GM13976 (cell line): ENCODE results near the gene GOLT1A.

Experiments
- DNase-seq: peaks from one replicate; pipeline ENCODE4 v3.0.0; 2012; ENCODE audit warnings: low spot score
- in situ Hi-C: fragments of 300-500 bp; cut with MboI; formaldehyde crosslinking; loops from one replicate; pipeline ENCODE4 v1.12.0; 2022; ENCODE audit warnings: low sequenced_read_pairs, mixed read lengths, inconsistent platforms; ENCODE audit not compliant: unreplicated experiment
- TF ChIP-seq, protein P1 (sequence below): IDR thresholded peaks from 2 replicates; pipeline ENCODE4 v1.5.1; 2012; ENCODE audit warnings: borderline replicate concordance, mild to moderate bottlenecking; ENCODE audit not compliant: insufficient read depth; ENCODE audit errors: extremely low read depth, missing control alignments, control extremely low read depth

The GOLT1A gene

GRCh38 chr1:204174958-204175357, 38.8 kb downstream of the GOLT1A start:
- TF ChIP-seq, protein P1, sequence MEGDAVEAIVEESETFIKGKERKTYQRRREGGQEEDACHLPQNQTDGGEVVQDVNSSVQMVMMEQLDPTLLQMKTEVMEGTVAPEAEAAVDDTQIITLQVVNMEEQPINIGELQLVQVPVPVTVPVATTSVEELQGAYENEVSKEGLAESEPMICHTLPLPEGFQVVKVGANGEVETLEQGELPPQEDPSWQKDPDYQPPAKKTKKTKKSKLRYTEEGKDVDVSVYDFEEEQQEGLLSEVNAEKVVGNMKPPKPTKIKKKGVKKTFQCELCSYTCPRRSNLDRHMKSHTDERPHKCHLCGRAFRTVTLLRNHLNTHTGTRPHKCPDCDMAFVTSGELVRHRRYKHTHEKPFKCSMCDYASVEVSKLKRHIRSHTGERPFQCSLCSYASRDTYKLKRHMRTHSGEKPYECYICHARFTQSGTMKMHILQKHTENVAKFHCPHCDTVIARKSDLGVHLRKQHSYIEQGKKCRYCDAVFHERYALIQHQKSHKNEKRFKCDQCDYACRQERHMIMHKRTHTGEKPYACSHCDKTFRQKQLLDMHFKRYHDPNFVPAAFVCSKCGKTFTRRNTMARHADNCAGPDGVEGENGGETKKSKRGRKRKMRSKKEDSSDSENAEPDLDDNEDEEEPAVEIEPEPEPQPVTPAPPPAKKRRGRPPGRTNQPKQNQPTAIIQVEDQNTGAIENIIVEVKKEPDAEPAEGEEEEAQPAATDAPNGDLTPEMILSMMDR = no peak
- in situ Hi-C loops = no loop called here
- no peak for DNase-seq

- in situ Hi-C loops = no loop called here
- TF ChIP-seq, protein P1 = no peak
- no peak for DNase-seq
Measured at GRCh38 chr1:204172404-204173029, 41.3 kb downstream of the GOLT1A start.

- DNase-seq = no peak
- TF ChIP-seq, protein P1 = no peak
- in situ Hi-C loops = no loop called here
Measured at GRCh38 chr1:204171751-204172178, 42.0 kb downstream of the GOLT1A start.

DNA sequence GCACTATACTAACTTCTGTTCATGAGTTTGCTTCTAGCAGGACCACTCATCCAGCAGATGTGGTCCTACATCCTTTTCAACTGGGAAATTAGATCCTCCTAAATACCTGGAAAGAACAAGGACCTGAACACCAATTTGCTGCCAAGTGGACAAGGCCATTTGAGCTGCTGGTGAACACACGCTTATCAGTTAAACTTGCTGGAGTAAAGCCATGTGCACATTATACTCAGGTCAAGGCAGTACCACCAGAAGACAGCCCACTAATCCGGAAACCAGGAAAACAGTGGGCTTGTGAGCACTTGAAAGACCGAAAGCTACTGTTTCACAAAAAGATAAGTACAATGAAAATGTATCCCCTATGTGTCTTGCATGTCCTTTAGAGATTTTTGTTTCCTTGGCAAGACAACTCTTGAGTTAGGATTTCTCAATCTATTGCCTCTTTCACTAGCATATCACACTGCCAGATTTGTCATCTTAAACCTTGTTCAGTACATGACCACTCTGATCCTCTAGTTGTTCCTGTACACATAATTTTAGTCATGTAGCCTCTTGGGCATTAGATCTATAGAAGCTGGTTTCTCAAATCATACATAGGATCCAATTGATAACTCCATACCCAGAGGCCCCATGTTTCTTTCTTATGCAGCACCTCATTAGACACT, 43.2 kb downstream of the GOLT1A start:
- DNase-seq = no peak
- in situ Hi-C loops = no loop called here
- TF ChIP-seq, protein P1 = no peak

DNA sequence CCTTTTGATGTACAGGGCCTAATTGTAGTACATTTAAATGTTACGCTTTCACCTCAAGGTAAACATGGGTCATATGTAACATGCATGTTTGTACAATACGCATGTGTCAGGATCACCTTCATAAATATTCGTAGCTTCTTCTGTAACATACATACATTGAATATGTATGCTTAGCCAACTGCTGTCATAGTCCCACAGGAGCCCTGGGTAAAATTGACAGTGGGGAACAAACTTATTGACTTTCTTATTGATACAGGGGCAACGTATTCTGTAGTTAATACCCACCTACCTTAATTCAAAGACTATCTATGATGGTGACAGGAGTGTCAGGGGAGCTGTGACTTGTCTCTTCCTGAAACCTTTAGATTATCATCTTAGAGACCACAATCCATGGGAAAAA, 43.9 kb downstream of the GOLT1A start:
- in situ Hi-C loops = loop anchor here (10.0 kb wide), 1 partner anchor 195 kb away; no protein-coding TSS in a partner anchor
- TF ChIP-seq, protein P1 = no peak
- DNase-seq = no peak

DNA sequence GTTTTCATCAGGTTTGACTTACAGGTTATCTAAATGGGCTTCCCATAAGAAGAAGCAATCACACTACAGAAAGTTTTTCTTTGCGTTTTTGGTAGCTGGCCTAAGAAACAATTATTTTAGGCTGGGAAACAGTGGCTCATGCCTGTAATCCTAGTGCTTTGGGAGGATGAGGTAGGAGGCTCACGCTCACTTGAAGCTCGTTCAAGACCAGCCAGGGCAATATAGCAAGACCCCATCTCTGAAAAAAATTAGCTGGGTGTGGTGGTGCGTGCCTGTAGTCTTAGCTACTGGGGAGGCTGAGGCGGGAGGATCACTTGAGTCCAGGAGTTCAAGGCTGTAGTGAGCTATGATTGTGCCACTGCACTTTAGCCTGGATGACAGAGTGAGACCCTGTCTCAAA, 46.1 kb downstream of the GOLT1A start:
- TF ChIP-seq, protein P1 = no peak
- in situ Hi-C loops = loop anchor here (10.0 kb wide), 1 partner anchor 197 kb away; no protein-coding TSS in a partner anchor
- DNase-seq = no peak

GRCh38 chr1:204166219-204166618, 47.6 kb downstream of the GOLT1A start, which contains the start of gene REN:
TSS of gene REN (minus strand) at chr1:204166337. CDS start at chr1:204166293, 44 bp downstream.
- in situ Hi-C loops = loop anchor here (10.0 kb wide), 1 partner anchor 199 kb away; no protein-coding TSS in a partner anchor
- no peak for DNase-seq
- TF ChIP-seq, protein P1 = no peak
